Pancreas (tissue), 10 donors: Measurements from ENCODE around the gene LIMA1. TPM values are rescaled to one million over a fixed set of nuclear protein-coding genes. Genes with fewer than 3 reads are reported as not detected.

Experiments
- ATAC-seq, 4 donors: fragments of 200-7000 bp; cut with Tn5 transposase; one replicate each; pipeline versions ENCODE4 v1.8.0 to v1.9.1; 2020; ENCODE audit warnings: mild to moderate bottlenecking in 4 of 4, moderate library complexity in 4 of 4
- DNase-seq, 6 donors: peaks; one replicate each; pipeline ENCODE4 v3.0.0-alpha.2; 2020
- FAIRE-seq: peaks from 2 replicates; lab custom pipeline; 2012; peaks lifted over from hg19 to GRCh38; lab: Jason Lieb, UNC
- H3K27ac ChIP-seq, 4 donors: fragments of 200-600 bp; sonication (generic); 1 replicate in 3 of 4; 2 replicates in 1 of 4; pipeline versions ENCODE4 v1.5.0 to v1.8.0; 2020
- H3K27me3 ChIP-seq, 4 donors: fragments of 200-600 bp; one replicate each; pipeline ENCODE4 v1.8.0; 2021
- H3K36me3 ChIP-seq, 3 donors: fragments of 200-600 bp; sonication (generic) in 1 of 3; one replicate each; pipeline versions ENCODE4 v1.5.0 to v1.8.0; 2020 to 2021
- H3K4me1 ChIP-seq, 3 donors: fragments of 200-600 bp; one replicate each; pipeline ENCODE4 v1.8.0; 2021
- H3K4me3 ChIP-seq, 4 donors: fragments of 200-600 bp; sonication (generic) in 2 of 4; one replicate each; pipeline versions ENCODE4 v1.5.0 to v1.8.0; 2020 to 2021
- H3K9me3 ChIP-seq, 4 donors: fragments of 200-600 bp; one replicate each; pipeline ENCODE4 v1.8.0; 2021
- WGBS, 2 donors: extraction: QIAGEN DNeasy Blood & Tissue Kit; methylation state at CpG; one replicate each; pipeline ENCODE4 v1.1.7; 2013; 5-methylcytosine and 5-hydroxymethylcytosine counted together
- intact Hi-C, 3 donors: fragments of 100-400 bp; cut with DNase I; formaldehyde crosslinking; loops; one replicate each; pipeline versions ENCODE4 v1.11.1 to v1.14.2; 2022
- polyA plus RNA-seq, 2 donors: library from polyadenylated mRNA; stranded (reverse); fragments of 200-250 nt; gene quantifications; one replicate each; pipeline ENCODE4 v1.2.3, GENCODE V29; 2013
- total RNA-seq, 6 donors: library from RNA; stranded (reverse); fragmentation: NEBNext Ultra II Directional in 4 of 6; extraction: Animal tissue kit (Norgen Biotek cat#: 25700) in 4 of 6; gene quantifications; one replicate each; pipeline versions ENCODE4 v1.2.1 to v1.2.4, GENCODE V29; 2021 to 2023
- TF ChIP-seq, protein P1 (sequence below), 4 donors: fragments of 200-600 bp; sonication (generic) in 3 of 4; IDR thresholded peaks; one replicate each; pipeline versions ENCODE4 v1.5.0 to v1.8.0; 2021; ENCODE audit warnings: antibody characterized with exemption in 4 of 4
- donor health status: healthy with polysubstance abuse.
- donor health status: DM: no; HTN: no; CAD: no; lungs with moderate emphysema.
- donor health status: DM: no; HTN: no; CAD: no.
- donor health status: control.
- donor health status: control.
- donor health status: Bipolar disorder and iron deficiency.
- donor health status: DM: yes; HTN: yes; CAD: no.
- donor health status: DM: no; HTN: no; CAD: no.
- donor health status: DM: no; HTN: no; CAD: no.
- donor health status: DM: yes; HTN: yes; CAD: no.

The LIMA1 gene
- total and polyA plus RNA-seq, 8 donors, result 17.6 to 50.3 (median 25.1) TPM

DNA sequence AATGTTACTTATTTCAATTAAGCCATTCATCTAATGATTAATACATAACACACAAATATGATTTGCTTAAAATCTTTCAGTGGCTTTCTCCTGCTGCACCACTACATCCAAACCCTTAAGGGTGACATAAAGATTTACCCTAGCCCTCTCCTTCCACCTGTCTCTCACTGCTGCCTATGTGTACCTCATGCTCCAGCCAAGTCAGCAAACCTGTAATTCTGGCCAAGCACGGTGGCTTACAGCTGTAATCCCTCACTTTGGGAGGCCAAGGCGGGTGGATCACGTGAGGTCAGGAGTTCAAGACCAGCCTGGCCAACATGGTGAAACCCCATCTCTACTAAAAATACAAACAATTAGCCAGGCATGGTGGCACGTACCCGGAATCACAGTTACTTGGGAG lies 84.5 kb downstream of the LIMA1 start:
- no peaks in the 10 kb centered on the region for H3K9me3 ChIP-seq
- H3K27ac ChIP-seq, result no peak overlapping the region
- no peaks in the 10 kb centered on the region for H3K27me3 ChIP-seq
- peaks cover 0 to 17% (median 15%) of the 10 kb centered on the region in 3 donors for H3K4me1 ChIP-seq
- no peak for ATAC-seq
- no peak for DNase-seq
- TF ChIP-seq, protein P1, sequence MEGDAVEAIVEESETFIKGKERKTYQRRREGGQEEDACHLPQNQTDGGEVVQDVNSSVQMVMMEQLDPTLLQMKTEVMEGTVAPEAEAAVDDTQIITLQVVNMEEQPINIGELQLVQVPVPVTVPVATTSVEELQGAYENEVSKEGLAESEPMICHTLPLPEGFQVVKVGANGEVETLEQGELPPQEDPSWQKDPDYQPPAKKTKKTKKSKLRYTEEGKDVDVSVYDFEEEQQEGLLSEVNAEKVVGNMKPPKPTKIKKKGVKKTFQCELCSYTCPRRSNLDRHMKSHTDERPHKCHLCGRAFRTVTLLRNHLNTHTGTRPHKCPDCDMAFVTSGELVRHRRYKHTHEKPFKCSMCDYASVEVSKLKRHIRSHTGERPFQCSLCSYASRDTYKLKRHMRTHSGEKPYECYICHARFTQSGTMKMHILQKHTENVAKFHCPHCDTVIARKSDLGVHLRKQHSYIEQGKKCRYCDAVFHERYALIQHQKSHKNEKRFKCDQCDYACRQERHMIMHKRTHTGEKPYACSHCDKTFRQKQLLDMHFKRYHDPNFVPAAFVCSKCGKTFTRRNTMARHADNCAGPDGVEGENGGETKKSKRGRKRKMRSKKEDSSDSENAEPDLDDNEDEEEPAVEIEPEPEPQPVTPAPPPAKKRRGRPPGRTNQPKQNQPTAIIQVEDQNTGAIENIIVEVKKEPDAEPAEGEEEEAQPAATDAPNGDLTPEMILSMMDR (IDR thresholded peaks at IDR 0.05), result no peak
- FAIRE-seq, result no peak
- no peak overlapping the region for H3K4me3 ChIP-seq
- 87 to 90% methylated on average over 5 of the region's 5 CpGs for WGBS, 2 donors
- intact Hi-C loops, result no loop called here
- H3K36me3 ChIP-seq, result peaks cover 0 to 14% (median 3%) of the 10 kb centered on the region in 3 donors

DNA sequence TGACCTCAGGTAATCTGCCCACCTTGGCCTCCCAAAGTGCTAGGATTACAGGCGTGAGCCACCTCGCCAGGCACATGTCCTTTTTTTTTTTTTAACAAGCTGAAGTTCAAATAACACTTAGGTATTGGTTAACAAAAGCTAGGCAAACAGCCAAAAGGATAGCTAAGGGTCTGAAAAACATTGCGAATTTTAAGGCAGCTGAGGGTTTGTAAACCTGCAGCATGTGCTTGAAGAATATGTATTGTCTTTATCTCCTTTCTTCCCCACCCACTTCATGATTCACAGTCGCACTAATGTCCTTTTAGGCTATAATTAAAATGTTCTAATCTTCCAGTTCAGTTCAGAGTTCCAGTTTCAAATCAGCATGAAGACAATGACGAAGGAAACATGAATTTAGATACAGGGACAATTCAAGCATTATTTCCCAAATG lies 86.0 kb downstream of the LIMA1 start:
- Histone ChIP-seq H3K9me3 (no peaks in the 10 kb centered on the region), H3K4me3 (no peak overlapping the region), H3K27me3 (no peaks in the 10 kb centered on the region), H3K36me3 (peaks cover 0 to 7% (median 3%) of the 10 kb centered on the region in 3 donors), H3K4me1 (peaks cover 0 to 12% (median 7%) of the 10 kb centered on the region in 3 donors), H3K27ac (no peak overlapping the region)
- intact Hi-C loops, result no loop called here
- no peak for FAIRE-seq
- DNase-seq, result no peak
- TF ChIP-seq, protein P1 (IDR thresholded peaks at IDR 0.05), result no peak
- no peak for ATAC-seq
- 67 to 76% methylated on average over 5 of the region's 5 CpGs for WGBS, 2 donors

DNA sequence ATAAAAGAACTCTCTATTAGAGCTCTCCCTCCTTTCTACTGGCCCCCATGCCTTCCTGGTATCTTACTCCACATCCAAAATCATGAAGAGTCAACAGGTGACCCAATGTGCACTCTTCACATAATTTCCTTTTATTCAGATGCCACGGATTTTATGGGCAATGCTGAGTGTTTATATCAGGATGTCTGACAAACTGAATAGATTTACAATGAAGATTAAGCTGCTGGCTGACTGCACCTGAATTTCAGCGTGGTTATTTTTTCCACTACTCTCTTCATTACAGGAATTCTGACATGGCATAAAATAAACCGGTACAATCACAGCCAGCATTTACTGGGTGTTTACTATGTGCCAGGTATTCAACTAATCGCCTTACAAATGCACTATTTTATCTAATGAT lies 86.8 kb downstream of the LIMA1 start:
- no peak for ATAC-seq
- FAIRE-seq, result no peak
- TF ChIP-seq, protein P1 (IDR thresholded peaks at IDR 0.05), result no peak
- Histone ChIP-seq H3K27me3 (no peaks in the 10 kb centered on the region), H3K9me3 (no peaks in the 10 kb centered on the region), H3K36me3 (peaks cover 0 to 7% (median 3%) of the 10 kb centered on the region in 3 donors), H3K27ac (no peak overlapping the region), H3K4me1 (peaks cover 0 to 4% (median under 1%) of the 10 kb centered on the region in 3 donors), H3K4me3 (no peak overlapping the region)
- 63 to 68% methylated on average over 4 of the region's 4 CpGs for WGBS, 2 donors
- intact Hi-C loops, result no loop called here
- DNase-seq, result no peak

DNA sequence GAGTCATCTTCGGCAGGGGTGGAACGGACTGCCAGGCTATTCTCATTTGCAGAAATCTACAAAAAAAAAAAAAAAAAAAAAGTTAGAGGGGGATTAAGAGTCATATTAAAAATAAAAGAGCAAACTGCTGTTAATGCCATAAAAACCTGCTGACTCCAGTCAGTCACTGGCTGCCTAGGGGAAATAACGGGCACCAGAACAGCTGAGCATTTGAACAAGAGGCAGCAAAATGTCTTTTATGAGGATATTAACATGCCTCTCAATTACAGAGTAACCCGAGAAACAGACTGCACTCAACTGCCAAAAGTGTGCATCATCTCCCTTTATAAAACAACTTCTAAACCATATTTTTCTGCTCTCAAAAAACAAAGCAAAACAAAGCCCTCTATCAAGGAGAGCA lies 87.5 kb downstream of the LIMA1 start:
- DNase-seq (no peak), FAIRE-seq (no peak), ATAC-seq (peak in 1 of 4 donors; percentile 43)
- Histone ChIP-seq H3K27ac (no peak overlapping the region), H3K27me3 (no peaks in the 10 kb centered on the region), H3K9me3 (no peaks in the 10 kb centered on the region), H3K4me3 (no peak overlapping the region), H3K36me3 (peaks cover 0 to 7% (median 3%) of the 10 kb centered on the region in 3 donors), H3K4me1 (no peaks in the 10 kb centered on the region)
- WGBS, 2 donors, result 90 to 91% methylated on average over 4 of the region's 4 CpGs
- TF ChIP-seq, protein P1 (IDR thresholded peaks at IDR 0.05), result no peak
- intact Hi-C loops, result no loop called here

DNA sequence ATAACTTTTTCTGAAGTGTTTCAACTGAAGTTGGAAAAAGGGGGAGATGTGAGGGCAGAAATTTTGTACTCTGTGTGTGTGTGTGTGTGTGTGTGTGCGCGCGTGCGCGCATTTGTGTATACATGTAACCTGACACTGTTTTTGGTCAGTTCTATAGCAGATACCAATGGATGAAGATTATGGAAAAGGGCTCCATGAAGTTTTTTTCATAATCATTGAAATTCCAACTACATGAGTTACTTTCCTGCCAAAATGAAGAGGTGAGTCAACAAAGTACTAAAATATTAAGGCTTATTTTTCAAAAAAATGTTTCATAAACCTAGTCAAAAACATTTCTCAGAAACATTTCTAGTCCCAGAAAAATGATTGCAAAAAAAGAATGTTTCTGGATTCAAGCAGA lies 90.4 kb downstream of the LIMA1 start:
- Histone ChIP-seq H3K4me3 (no peak overlapping the region), H3K36me3 (peaks cover 0 to 7% (median 0%) of the 10 kb centered on the region in 3 donors), H3K9me3 (no peaks in the 10 kb centered on the region), H3K27ac (no peak overlapping the region), H3K27me3 (no peaks in the 10 kb centered on the region), H3K4me1 (no peaks in the 10 kb centered on the region)
- intact Hi-C loops, result no loop called here
- ATAC-seq (no peak), DNase-seq (no peak), FAIRE-seq (no peak)
- TF ChIP-seq, protein P1 (IDR thresholded peaks at IDR 0.05), result no peak
- 86 to 95% methylated on average over 5 of the region's 5 CpGs for WGBS, 2 donors
